Endothelial cell of umbilical vein (primary cell): ENCODE measurements around the gene FMN1. TPM values are rescaled to one million over a fixed set of nuclear protein-coding genes. Genes with fewer than 3 reads are reported as not detected.

Source experiments
- BruUV-seq: library from RNA; stranded (reverse); fragments of 400-500 nt; replicated peaks from 2 replicates; lab custom pipeline; 2021; lab: Mats Ljungman, UMichigan
- CTCF ChIA-PET: fragments of 300-600, 350-600 bp; sonication (Branson Sonifier 250); formaldehyde crosslinking; loops from one replicate; lab custom pipeline; 2021; ENCODE audit warnings: antibody characterized with exemption, inconsistent platforms; lab: Charles Lee
- POLR2A ChIA-PET: fragments of 300-600, 350-600 bp; sonication (Branson Sonifier 250); formaldehyde crosslinking; loops from one replicate; lab custom pipeline; 2021; ENCODE audit warnings: antibody characterized with exemption, inconsistent platforms; lab: Charles Lee
- DNase-seq: peaks from one replicate; pipeline ENCODE4 v3.0.0-alpha.2; 2011; ENCODE audit warnings: low read depth, low spot score
- FAIRE-seq: peaks from 2 replicates; lab custom pipeline; 2011; peaks lifted over from hg19 to GRCh38; lab: Jason Lieb, UNC
- H2AFZ ChIP-seq: 2 replicates; pipeline ENCODE4 v1.6.0; 2012; ENCODE audit warnings: low read depth, low read length, control low read depth, inconsistent platforms
- H3K27ac ChIP-seq: 2 replicates; pipeline ENCODE4 v1.5.1; 2011; ENCODE audit warnings: low read depth, mild to moderate bottlenecking, control low read depth, low read length, moderate library complexity; ENCODE audit not compliant: insufficient read depth
- H3K27me3 ChIP-seq, 2 experiments: 2 replicates each; pipeline versions ENCODE4 v1.6.0 to v1.6.1; 2011; ENCODE audit warnings: low read length in 2 of 2, mixed read lengths in 1 of 2; ENCODE audit not compliant: control insufficient read depth in 2 of 2, insufficient read depth in 2 of 2
- H3K36me3 ChIP-seq, 2 experiments: 2 replicates in 1 of 2; 3 replicates in 1 of 2; pipeline ENCODE4 v1.5.1; 2011; ENCODE audit warnings: low read length in 2 of 2, mild to moderate bottlenecking in 1 of 2, moderate library complexity in 1 of 2; ENCODE audit not compliant: control insufficient read depth in 2 of 2, insufficient read depth in 2 of 2; ENCODE audit errors: extremely low read depth in 1 of 2
- H3K4me1 ChIP-seq: 3 replicates; pipeline ENCODE4 v1.5.1; 2011; ENCODE audit warnings: mild to moderate bottlenecking, low read length; ENCODE audit not compliant: control insufficient read depth, insufficient read depth; ENCODE audit errors: extremely low read depth
- H3K4me2 ChIP-seq: 2 replicates; pipeline ENCODE4 v1.6.1; 2011; ENCODE audit warnings: low read length, control low read depth, mixed read lengths; ENCODE audit not compliant: insufficient read depth
- H3K4me3 ChIP-seq, 3 experiments: fragments of 200-600 bp in 1 of 3; sonication (generic), shearing (Covaris generic) in 1 of 3; replicated peaks in 1 of 3; 2 replicates each; pipeline ENCODE4 v1.5.1; 2011 to 2016; ENCODE audit warnings: control low read depth in 3 of 3, low read length in 3 of 3, mild to moderate bottlenecking in 2 of 3, inconsistent platforms in 1 of 3, low read depth in 1 of 3, moderate library complexity in 1 of 3; ENCODE audit not compliant: insufficient read depth in 1 of 3
- H3K79me2 ChIP-seq: 2 replicates; pipeline ENCODE4 v1.6.0; 2012; ENCODE audit warnings: low read length, inconsistent platforms; ENCODE audit not compliant: control insufficient read depth, insufficient read depth
- H3K9ac ChIP-seq: replicated peaks from 2 replicates; pipeline ENCODE3; 2011; ENCODE audit warnings: low read length, control low read depth; ENCODE audit not compliant: insufficient read depth; ENCODE audit errors: extremely low read depth
- H3K9me1 ChIP-seq: replicated peaks from 3 replicates; pipeline ENCODE4 v1.6.0; 2011; ENCODE audit warnings: mild to moderate bottlenecking, low read length; ENCODE audit not compliant: control insufficient read depth, insufficient read depth; ENCODE audit errors: extremely low read depth
- H3K9me3 ChIP-seq: replicated peaks from 2 replicates; pipeline ENCODE4 v1.5.1; 2012; ENCODE audit warnings: low read length, inconsistent platforms; ENCODE audit not compliant: control insufficient read depth, insufficient read depth
- H4K20me1 ChIP-seq: replicated peaks from 2 replicates; pipeline ENCODE3; 2011; ENCODE audit warnings: mild to moderate bottlenecking, low read length; ENCODE audit not compliant: control insufficient read depth, insufficient read depth; ENCODE audit errors: extremely low read depth
- CTCF ChIP-seq, 2 donors: IDR thresholded peaks; 1 replicate in 1 of 2; 2 replicates in 1 of 2; pipeline ENCODE4 v1.5.1; 2011; ENCODE audit warnings: low read length in 2 of 2, mild to moderate bottlenecking in 2 of 2, moderate library complexity in 2 of 2, control low read depth in 1 of 2, inconsistent platforms in 1 of 2, low read depth in 1 of 2; ENCODE audit not compliant: insufficient read depth in 1 of 2; ENCODE audit errors: extremely low read depth in 1 of 2
- EZH2 ChIP-seq: IDR thresholded peaks from 2 replicates; pipeline ENCODE4 v1.6.1; 2012; ENCODE audit warnings: borderline replicate concordance, low read depth, mild to moderate bottlenecking, moderate library complexity, low read length, inconsistent platforms; ENCODE audit not compliant: severe bottlenecking
- FOS ChIP-seq: IDR thresholded peaks from 2 replicates; pipeline ENCODE4 v1.6.1; 2011; ENCODE audit warnings: mild to moderate bottlenecking, low read length, moderate library complexity, borderline replicate concordance; ENCODE audit not compliant: insufficient read depth
- GATA2 ChIP-seq: IDR thresholded peaks from 2 replicates; pipeline ENCODE4 v1.7.0; 2011; ENCODE audit warnings: low read depth, mild to moderate bottlenecking, moderate library complexity, mixed read lengths, low read length; ENCODE audit not compliant: insufficient read length, insufficient read depth
- JUN ChIP-seq: IDR thresholded peaks from 2 replicates; pipeline ENCODE4 v1.6.1; 2011; ENCODE audit warnings: borderline replicate concordance, low read depth; ENCODE audit not compliant: insufficient read length, insufficient read depth
- MAX ChIP-seq: IDR thresholded peaks from 2 replicates; pipeline ENCODE4 v1.6.1; 2011; ENCODE audit not compliant: insufficient read depth, insufficient read length
- MYC ChIP-seq: IDR thresholded peaks from one replicate; pipeline ENCODE4 v1.6.1; 2011; ENCODE audit warnings: mild to moderate bottlenecking, low read depth, low read length
- POLR2A ChIP-seq: IDR thresholded peaks from 2 replicates; pipeline ENCODE4 v1.6.1; 2012; ENCODE audit warnings: low read depth, mild to moderate bottlenecking, control low read depth, low read length
- POLR2AphosphoS5 ChIP-seq: IDR thresholded peaks from 2 replicates; pipeline ENCODE4 v1.6.1; 2012; ENCODE audit warnings: low read depth, mild to moderate bottlenecking, control low read depth, low read length, moderate library complexity; ENCODE audit not compliant: insufficient read depth
- dilution Hi-C: fragments of 300-500 bp; cut with MboI; formaldehyde crosslinking; loops from one replicate; pipeline ENCODE4 v1.15.0; 2019; ENCODE audit warnings: low sequenced_read_pairs; ENCODE audit not compliant: extremely low pct_ligation_motif_present
- intact Hi-C: fragments of 100-400 bp; cut with micrococcal nuclease; formaldehyde crosslinking; loops from one replicate; pipeline ENCODE4 v1.10.0; 2022
- polyA plus RNA-seq, 4 experiments: library from polyadenylated mRNA; depleted of rRNA in 3 of 4; stranded (reverse) in 3 of 4; unstranded in 1 of 4; fragments of >200 nt; gene quantifications; 2 replicates each; pipeline versions ENCODE4 v1.2.1 to v1.2.3, GENCODE V29; 2011 to 2012; ENCODE audit warnings: missing spikeins in 1 of 4
- total RNA-seq: library from RNA; stranded (reverse); gene quantifications from 2 replicates; pipeline ENCODE4 v1.2.3, GENCODE V29; 2021

Gene FMN1
- total and polyA plus RNA-seq, 2 donors (not counting 3 experiments of a cell fraction or from before 2014, with no cell fraction given): 0.01 to 0.29 TPM

GRCh38 chr15:33207646-33208045, 13.1 kb upstream of the FMN1 start:
- H3K9me1 ChIP-seq: no peaks in the 10 kb centered on the region
- DNase-seq (no peak), FAIRE-seq (no peak)
- no peaks in the 10 kb centered on the region for H3K27me3 ChIP-seq
- intact Hi-C loops (no loop called here), dilution Hi-C loops (no loop called here)
- H3K4me2 ChIP-seq: no peak overlapping the region
- no peaks in the 10 kb centered on the region for H4K20me1 ChIP-seq
- H3K27ac ChIP-seq: no peak overlapping the region
- TF ChIP-seq EZH2: no peak
- TF ChIP-seq CTCF (IDR thresholded peaks at IDR 0.05; ENCODE audit: extremely low read depth in 1 of 2, insufficient read depth in 1 of 2, low read depth in 1 of 2, low read length in 2 of 2): no peak
- TF ChIP-seq MAX: no peak
- TF ChIP-seq POLR2A: no peak
- no peak for TF ChIP-seq FOS
- TF ChIP-seq MYC: no peak
- no peak for TF ChIP-seq GATA2
- TF ChIP-seq JUN: no peak
- TF ChIP-seq POLR2AphosphoS5: no peak
- no peaks in the 10 kb centered on the region for H3K36me3 ChIP-seq
- H3K4me3 ChIP-seq: no peak overlapping the region
- ChIA-PET POLR2A (no interaction called here), CTCF (interaction anchor here (0.7 to 1.5 kb wide), 2 partner anchors 8 to 85 kb away, joined by 4 read pairs; no protein-coding TSS in a partner anchor)
- H3K79me2 ChIP-seq: no peaks in the 10 kb centered on the region
- no TSS peak for BruUV-seq
- no peak overlapping the region for H2AFZ ChIP-seq
- H3K4me1 ChIP-seq: no peaks in the 10 kb centered on the region
- H3K9me3 ChIP-seq: no peaks in the 10 kb centered on the region
- H3K9ac ChIP-seq: no peak overlapping the region
